HG03108 (cell line): ENCODE results near the gene SMARCC1.

Experiments used
- ATAC-seq: cut with Tn5 transposase; IDR thresholded peaks from one replicate; pipeline ENCODE4 v1.9.1; 2021; ENCODE audit warnings: moderate library complexity; ENCODE audit not compliant: unreplicated experiment

The SMARCC1 gene

GRCh38 chr3:47705391-47705790 lies 76.3 kb downstream of the SMARCC1 start:
- no peak for ATAC-seq

- no peak for ATAC-seq
Observed at GRCh38 chr3:47704237-47704612, 77.5 kb downstream of the SMARCC1 start.

GRCh38 chr3:47701388-47701787 lies 80.3 kb downstream of the SMARCC1 start:
- no peak for ATAC-seq

GRCh38 chr3:47692158-47692557 lies 89.5 kb downstream of the SMARCC1 start:
- no peak for ATAC-seq

GRCh38 chr3:47688488-47688887 lies 93.2 kb downstream of the SMARCC1 start:
- no peak for ATAC-seq

GRCh38 chr3:47685037-47685436 lies 96.7 kb downstream of the SMARCC1 start:
- ATAC-seq: no peak

- no peak for ATAC-seq
Observed at GRCh38 chr3:47681016-47681415, 100.7 kb downstream of the SMARCC1 start.

GRCh38 chr3:47678446-47679338 lies 103.0 kb downstream of the SMARCC1 start:
- ATAC-seq: no peak

- no peak for ATAC-seq
Observed at GRCh38 chr3:47669026-47669749, 112.5 kb downstream of the SMARCC1 start.

- ATAC-seq: no peak
Observed at GRCh38 chr3:47666118-47666517, 115.6 kb downstream of the SMARCC1 start.

GRCh38 chr3:47664519-47664918 lies 117.2 kb downstream of the SMARCC1 start:
- no peak for ATAC-seq

GRCh38 chr3:47663630-47664240 lies 118.0 kb downstream of the SMARCC1 start:
- ATAC-seq: no peak

- ATAC-seq: no peak
Observed at GRCh38 chr3:47661121-47661752, 120.5 kb downstream of the SMARCC1 start.

GRCh38 chr3:47658444-47658843 lies 123.2 kb downstream of the SMARCC1 start:
- no peak for ATAC-seq

GRCh38 chr3:47652142-47652541 lies 129.6 kb downstream of the SMARCC1 start:
- no peak for ATAC-seq

GRCh38 chr3:47650294-47650693 lies 131.4 kb downstream of the SMARCC1 start:
- ATAC-seq: no peak

- ATAC-seq: no peak
Observed at GRCh38 chr3:47647550-47647949, 134.1 kb downstream of the SMARCC1 start.

GRCh38 chr3:47646362-47646761 lies 135.3 kb downstream of the SMARCC1 start:
- ATAC-seq: no peak

- ATAC-seq: no peak
Observed at GRCh38 chr3:47645551-47645950, 136.1 kb downstream of the SMARCC1 start.

GRCh38 chr3:47643092-47643491 lies 138.6 kb downstream of the SMARCC1 start:
- no peak for ATAC-seq

GRCh38 chr3:47641739-47642138 lies 140.0 kb downstream of the SMARCC1 start:
- ATAC-seq: no peak
